HG03432 (cell line): ENCODE measurements around the gene GADL1.

Experiments
- ATAC-seq: cut with Tn5 transposase; IDR thresholded peaks from one replicate; pipeline ENCODE4 v1.9.1; 2021; ENCODE audit warnings: mild to moderate bottlenecking, moderate library complexity; ENCODE audit not compliant: unreplicated experiment

The GADL1 gene

DNA sequence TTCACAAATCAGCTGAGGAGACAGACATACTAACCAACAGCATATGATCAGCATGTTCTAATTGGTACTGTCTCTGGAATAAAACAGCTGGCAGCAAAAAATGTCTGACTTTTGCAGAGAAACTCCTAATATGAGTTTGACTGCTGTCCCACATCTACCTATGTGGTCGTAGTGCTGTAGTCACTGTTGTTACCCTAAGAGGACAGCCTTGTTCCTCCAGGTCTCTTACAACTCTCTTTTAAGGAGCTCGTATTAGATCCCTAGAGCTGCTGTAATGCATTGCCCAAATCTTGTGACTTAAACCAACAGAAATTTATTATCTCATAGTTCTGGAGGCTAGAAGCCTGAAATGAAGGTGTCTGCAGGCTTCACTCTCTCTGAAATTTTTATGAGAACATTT lies 195.9 kb downstream of the GADL1 start:
- no peak for ATAC-seq

DNA sequence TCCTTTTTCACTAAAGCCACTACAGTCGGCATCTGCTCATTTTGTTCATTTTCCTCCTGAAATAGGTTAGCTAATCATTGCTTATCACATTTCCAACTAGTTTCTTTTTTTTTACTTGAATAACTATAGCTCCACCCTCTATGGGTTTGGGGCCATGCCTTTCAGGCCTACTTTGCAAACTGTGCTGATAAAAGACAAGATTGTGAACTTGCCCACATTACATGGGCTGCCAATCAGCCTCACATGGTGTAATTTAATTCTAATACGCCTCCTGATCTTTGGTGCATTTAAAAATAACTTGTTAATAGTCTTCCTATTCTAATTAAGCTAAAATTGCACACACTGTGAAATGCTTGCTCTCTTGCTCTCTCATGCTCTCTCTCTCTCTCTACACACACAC lies 197.6 kb downstream of the GADL1 start:
- no peak for ATAC-seq

DNA sequence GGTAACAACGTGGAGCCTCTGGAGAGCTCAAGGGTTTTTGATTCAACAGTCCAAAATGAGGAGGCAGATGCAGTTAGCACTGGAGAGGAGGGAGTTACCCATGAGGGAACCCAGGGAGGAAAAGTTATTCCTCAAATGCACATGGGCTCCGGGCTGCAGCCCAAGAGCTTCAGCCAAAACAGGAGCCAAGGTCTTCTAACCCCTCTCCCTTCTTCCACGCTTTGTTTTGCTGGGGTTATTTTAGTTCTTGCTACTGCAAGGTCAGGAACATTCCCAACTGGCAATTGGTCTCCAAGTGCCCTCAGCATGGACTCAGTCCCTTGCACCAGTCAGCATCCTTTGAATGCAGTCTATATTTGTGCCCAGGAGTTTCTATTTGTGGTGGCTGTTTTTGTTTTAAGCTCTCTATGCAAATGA lies 198.1 kb downstream of the GADL1 start:
- ATAC-seq = no peak

DNA sequence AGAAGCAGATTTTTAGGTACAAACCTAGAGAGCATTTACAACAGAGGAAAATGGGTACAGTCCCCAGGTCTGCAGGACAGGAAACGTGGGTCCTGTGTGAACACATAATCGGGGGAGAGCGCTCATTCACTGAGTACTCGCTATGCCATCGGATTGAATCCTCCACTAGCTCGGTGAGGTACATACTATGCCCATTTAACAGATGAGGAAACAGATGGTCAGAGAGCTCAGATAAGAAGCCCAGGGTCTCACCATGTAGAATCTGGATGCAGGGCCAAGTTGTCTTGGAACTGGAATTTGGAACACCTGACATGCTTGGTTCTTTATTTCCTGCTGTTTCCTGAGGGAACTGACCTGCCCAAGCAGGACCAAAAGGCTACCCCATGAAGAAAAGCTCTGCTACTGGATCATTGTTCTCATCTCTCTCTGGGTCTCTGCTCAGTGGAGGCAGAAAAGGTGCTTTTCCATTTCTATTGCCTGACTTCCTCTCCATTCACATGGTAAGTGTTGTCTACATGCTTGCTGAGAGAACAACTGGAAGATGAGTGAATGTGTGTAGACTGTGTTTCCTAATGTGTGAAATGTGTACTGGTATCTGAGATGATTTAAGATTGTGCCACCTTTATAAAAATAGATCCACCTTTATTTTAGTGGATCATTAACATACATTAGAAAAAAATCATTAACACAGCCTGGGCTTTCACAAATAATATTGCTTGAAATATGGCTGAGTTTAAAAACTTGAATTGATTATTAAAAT lies 199.0 kb downstream of the GADL1 start:
- no peak for ATAC-seq

DNA sequence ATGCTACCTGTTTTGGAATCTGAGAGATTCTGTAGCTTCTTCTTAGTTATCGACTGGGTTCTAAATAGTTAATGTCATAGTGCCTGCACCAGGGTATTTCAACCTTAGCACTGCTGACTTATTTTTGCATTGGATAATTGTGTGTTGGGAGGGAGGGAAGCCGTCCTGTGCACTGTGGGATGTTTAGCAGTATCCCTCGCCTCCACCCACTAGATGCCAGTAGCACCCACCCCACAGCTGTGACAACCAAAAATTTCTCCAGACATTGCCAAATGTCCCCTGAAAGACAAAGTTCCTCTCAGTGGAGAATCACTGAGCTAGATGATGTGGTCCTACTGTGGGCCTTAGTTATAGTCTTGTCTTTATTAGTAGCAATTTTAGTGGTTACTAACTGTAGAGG lies 199.8 kb downstream of the GADL1 start:
- no peak for ATAC-seq

DNA sequence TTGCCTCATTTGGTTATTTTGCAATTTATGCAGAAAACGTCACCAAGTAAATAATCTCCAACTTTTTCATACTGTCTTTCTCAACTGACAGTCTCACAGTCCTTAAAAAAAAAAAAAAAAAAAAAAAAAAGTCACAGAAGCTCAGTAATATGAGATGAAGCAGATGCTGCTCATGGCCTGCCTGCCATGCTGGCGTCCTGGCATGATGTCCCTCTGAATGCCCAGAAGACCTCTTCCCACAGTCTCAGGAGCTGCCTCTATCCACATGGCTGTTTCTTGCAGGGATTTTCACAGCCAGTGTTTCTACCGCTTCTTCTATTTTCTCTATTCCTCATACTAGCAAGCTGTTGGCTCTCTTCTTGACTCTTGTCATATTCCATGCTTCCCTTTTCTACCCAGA lies 200.3 kb downstream of the GADL1 start:
- ATAC-seq = no peak

DNA sequence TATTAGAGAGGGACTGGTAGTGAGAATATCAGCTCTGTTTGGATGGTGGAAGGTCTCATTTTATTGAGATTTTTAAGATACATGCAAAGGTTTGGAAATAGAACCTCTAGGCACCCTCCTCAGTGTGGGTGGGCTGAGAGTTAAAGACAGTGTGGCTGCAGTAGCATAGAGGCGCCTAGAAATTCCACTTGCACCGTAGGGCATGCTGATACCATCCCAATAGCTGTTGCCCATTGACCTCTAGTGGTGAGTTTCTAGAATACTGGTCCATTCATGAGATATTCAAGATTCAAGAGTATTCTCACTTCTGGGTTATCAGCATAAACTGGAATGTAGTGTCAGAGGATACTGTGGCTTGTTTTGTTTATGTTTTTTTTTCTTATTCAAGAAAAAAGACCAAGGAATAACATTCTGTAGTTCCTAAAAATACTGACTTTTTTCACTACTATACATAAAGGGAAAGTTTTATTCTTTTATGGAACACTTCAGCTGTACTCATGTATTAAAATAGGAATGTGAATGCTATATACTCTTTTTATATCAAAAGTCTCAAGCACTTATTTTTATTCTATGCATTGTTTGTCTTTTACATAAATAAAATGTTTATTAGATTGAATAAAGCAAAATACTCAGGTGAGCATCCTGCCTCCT lies 200.9 kb downstream of the GADL1 start:
- ATAC-seq = peak; percentile 93

DNA sequence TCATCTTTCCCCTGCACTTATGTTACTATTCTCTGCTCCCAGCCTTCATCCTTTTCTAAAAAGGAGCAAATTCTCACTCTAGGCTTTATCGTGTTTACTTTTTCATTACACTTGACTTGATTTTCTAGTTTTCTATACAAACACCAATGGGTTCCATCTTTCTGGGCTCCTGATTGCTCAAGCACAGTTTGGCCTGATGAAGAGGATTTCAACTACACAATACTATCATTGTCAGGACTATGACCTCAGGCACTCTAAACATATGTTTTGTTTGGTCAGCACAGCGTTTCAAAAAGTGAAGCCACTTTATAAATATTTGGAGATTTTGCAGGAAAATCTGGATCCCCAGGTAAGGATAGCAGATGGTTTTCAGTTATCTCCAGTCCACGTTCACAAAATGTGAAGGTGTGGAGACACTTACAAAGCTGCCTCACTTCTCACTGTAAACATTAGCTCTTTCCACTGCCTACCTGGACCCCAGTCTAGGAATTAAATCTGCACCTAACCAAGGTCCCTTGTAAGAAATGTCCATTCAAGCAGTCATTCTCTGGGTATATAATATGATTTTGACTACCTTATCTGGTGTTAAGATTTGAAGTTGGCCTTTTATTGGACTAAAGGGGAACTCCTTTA lies 201.8 kb downstream of the GADL1 start:
- ATAC-seq = no peak

DNA sequence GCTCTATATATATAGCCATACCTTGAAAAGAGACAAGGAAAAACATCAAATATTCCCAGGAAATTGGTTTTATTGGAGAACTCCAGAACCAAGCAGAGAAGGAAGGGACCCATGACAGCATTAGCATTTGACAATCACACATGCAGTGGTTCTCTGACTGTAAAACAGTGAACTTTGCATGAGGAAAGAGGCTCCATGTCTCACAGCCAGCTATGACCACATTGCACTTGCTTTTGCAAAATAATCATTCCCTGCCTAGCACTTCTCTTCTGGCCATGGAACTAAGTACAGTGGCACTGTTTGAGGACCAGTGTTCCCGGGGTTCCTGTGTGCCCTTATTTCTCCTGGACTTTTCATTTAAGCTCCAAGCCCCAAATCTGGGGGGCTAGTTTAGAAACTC lies 202.5 kb downstream of the GADL1 start:
- no peak for ATAC-seq

DNA sequence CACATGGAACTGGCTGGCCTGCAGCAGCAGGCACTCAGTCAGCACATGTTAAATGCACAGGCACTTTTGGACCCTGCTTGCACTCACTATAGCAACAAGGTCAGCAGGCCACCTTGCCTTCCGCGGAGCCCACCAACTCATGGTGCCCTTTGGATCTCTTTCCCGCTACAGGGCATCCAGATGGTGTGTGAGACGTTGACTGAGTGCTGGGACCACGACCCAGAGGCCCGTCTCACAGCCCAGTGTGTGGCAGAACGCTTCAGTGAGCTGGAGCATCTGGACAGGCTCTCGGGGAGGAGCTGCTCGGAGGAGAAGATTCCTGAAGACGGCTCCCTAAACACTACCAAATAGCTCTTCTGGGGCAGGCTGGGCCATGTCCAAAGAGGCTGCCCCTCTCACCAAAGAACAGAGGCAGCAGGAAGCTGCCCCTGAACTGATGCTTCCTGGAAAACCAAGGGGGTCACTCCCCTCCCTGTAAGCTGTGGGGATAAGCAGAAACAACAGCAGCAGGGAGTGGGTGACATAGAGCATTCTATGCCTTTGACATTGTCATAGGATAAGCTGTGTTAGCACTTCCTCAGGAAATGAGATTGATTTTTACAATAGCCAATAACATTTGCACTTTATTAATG lies 203.1 kb downstream of the GADL1 start:
- ATAC-seq = no peak

DNA sequence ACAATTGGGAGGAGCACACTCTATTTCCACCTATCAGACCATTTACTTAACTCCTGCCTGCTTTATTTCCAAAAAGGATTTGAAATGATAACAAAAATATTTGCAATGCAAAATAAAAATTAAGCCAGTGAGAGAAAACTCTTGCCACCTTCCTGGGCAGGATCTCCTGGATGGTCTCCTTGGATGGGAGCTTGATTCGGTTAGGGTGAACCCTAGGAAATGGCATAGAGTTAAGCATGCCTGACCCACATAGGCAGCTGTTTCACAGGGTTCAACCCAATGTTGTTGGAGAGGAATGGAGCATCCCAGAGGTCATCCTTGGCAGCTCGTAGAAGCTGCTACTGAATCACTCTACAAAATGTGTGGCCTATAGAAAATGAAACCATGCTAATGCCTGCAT lies 204.3 kb downstream of the GADL1 start:
- no peak for ATAC-seq

DNA sequence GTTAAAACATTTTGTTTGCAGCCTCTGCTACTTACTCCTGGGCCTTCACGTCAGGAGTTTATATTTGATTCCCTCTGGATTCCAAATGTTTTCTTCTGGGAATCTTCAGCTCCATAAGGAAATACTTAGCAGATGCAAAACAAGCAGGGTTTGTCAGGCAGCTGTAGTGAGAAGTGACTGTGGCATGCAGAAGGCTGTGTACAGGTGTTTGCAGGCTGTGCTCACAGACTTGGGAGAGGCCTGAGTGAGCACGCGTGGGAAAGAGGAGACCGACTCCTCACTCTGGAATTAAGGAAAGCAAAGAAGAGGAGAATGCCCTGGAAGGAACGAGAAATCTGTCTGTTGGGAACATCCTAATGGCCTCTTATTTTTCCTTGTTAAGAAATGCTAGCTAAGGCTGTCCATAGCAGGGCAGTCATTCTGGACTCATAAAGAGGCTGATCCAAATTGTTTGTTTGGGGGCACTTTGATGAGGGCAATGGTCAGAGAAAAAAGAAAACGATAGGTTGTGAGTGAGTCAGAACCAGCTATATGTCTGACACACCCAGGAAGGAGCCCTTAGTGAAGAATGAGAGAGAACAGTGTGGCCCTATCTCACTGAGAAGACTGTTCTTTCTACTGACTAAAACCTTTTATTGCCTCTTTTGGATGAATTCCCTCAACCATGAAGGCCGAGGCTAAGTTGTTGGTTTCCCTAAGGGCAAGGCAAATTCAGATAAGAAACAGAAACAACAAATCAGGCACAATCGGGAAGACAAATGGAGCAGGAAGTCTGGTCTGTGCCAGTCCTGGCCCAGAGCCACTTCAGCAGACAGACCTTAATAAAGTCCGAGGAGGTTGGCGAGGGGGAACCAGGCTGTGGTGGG lies 205.5 kb downstream of the GADL1 start:
- ATAC-seq = no peak

DNA sequence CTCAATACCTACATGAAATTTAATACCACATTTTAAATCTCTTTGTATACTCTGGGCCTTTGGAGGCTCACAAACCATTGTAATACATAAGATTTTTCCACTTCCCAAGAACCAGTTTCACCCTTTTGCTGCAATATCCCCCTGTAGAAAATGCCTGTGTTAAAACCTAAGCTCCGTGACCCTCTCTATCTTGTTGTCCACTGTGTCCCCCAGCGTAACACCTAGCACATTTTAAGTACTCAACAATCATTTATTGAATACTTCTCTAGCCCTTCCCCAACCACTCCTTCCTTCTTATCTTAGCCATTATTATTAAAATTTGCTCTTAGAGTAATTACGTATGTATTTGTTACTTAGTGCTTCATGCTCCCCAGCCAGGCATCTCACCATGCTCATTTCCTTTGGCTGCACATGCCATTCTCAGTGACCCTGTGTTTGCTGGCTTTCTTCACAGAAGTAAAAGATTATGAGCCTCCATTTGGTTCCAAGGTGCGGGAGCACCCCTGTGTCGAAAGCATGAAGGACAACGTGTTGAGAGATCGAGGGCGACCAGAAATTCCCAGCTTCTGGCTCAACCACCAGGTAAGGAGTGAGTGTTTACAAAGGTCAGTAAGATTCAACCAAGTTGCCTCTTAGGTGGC lies 206.4 kb downstream of the GADL1 start:
- ATAC-seq = no peak

DNA sequence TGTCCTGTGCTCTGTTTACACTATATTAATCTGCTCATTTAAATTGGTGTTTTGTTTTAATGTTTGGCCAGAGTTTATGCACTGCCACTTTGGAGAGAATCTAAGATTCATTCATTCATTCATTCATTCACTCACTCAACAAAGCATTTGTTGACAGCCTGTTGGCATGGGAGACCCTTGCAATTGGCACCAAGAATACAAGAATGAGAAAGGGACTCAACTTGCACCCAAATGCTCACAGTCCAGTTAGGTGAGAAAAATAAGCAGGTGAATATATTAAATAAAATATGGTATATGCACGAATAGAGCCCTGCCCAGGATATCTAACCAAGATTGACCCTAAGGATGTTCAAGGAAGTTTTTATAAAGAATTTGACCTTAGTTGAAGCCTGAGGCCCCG lies 207.7 kb downstream of the GADL1 start:
- ATAC-seq = no peak

DNA sequence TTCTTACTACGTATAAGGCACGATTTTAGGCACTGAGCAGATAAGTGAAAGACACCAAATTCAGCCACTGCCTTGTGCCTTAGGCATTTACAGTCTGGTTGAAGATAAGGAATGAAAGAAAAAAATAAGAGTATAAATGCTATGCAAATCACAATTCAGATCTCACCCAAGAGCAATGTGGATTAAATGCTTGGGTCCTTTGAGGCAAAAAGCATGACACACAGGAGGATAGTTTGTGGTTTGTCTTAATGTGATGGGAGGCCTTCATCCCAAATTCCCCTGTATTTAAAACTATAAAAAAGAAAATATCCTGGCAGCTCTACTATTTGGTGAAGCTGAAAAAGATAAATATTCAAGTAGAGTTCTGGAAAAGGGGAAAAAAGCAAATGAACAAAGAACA lies 208.3 kb downstream of the GADL1 start:
- no peak for ATAC-seq

DNA sequence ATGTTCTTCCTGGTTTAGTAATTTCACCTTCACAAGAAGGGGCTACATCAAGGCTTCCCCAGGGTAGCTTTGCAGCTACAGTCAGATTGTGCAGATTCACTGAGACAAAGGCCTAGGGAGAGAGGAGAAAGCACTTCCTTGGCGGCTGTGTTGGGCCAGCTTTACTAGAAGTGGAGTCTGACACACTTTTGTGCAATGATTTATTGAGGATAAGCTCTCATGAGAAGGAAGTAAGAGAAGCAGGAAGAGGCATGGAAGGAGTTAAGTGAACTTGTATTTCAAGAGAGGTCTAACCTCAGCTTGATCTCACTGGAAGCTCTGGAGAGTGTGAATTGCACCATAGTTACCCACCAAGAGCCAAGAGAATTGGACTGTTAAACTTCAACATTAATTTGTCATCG lies 209.2 kb downstream of the GADL1 start:
- no peak for ATAC-seq

DNA sequence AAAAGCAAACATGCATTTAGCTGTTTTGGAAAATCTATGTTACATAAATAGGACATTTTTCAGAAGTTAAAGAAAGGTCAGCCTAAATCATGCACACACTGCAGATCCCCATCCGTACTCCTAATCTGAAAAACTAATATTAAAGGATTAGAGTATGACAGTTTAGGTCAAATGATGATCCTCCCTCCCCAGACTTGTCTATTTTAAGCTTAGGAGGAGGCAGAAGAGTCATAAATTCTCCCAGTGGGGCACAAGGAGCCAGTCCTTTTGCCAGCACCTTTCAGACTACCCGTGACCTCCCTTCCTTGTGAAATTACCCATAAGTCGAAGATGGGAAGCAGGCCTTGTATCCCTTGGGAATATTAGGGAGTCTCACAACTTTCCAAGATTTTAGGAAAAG lies 210.1 kb downstream of the GADL1 start:
- ATAC-seq = no peak

DNA sequence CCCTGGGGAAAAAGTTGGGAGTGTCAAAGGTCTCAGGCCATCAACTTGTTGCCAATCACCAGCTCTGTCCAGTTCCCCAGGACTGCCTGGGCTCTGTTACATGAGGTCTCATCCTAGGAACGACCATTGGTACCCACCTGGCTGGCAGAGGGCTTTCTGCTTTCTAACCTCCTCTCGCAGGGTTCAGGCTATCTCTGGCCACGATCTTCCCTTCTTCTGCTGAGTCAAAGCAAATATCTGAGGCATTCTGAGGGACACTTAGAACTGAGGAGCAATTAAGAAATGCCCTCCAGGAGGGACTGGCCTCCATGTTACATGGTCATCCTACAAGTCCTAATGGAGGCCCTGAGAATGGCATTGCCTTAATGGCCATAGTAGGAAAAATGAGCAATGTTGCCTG lies 210.7 kb downstream of the GADL1 start:
- ATAC-seq = no peak

DNA sequence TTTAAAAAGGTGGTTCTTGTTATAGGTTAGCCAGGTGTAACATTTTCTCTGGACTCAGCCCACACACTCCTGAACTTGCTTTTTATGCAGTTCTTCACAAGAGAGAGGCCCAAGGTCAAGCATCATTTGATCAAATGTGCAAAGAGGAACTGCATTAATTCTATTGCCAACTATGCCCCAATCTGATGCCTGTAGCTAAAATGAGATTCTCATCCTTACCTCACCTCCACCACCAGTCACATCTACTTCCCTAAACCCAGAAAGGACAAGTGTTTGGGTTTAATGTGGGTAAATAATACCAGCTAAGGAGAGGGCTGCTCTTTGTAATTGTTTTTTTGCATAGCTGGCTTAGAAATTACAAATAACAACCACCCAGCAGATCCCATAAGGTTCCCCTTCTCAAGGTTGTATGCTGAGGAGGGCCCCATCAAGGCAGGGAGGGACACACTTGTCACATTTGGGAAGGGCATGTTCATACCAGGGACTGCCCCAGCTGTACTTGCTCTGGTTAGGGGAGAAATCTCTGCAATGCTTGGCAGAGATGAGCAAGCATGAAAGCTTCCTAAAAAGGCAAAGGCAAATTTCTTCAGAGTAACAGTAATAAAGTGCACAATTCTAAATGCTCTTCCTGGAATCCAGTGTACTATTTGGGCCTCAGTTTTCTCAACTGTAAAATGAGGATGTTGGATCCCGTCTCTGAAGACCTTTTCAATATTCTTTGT lies 211.9 kb downstream of the GADL1 start:
- ATAC-seq = no peak
